H9 (cell line): ENCODE data around the gene TMEM266. TPM values are rescaled to one million over a fixed set of nuclear protein-coding genes. Genes with fewer than 3 reads are reported as not detected.

Experiments used
- DNase-seq: peaks from one replicate; pipeline ENCODE4 v3.0.0-alpha.2; 2017
- H2AFZ ChIP-seq: one replicate; pipeline ENCODE4 v1.6.1; 2013; ENCODE audit warnings: mild to moderate bottlenecking, low read length, control low read depth, moderate library complexity
- H2AK5ac ChIP-seq: 2 replicates; pipeline ENCODE4 v1.6.1; 2013; ENCODE audit warnings: low read length, control low read depth, mixed read lengths; ENCODE audit not compliant: insufficient read length
- H2BK120ac ChIP-seq: one replicate; pipeline ENCODE4 v1.6.1; 2013; ENCODE audit warnings: low read depth, mild to moderate bottlenecking, low read length, control low read depth, inconsistent platforms; ENCODE audit not compliant: poor library complexity, severe bottlenecking
- H2BK12ac ChIP-seq: 2 replicates; pipeline ENCODE4 v1.6.1; 2013; ENCODE audit warnings: low read length, control low read depth, mixed read lengths, low read depth; ENCODE audit not compliant: insufficient read length
- H2BK15ac ChIP-seq: 2 replicates; pipeline ENCODE4 v1.6.1; 2013; ENCODE audit warnings: low read depth, low read length, control low read depth
- H2BK20ac ChIP-seq: one replicate; pipeline ENCODE4 v1.6.1; 2013; ENCODE audit warnings: low read depth, mild to moderate bottlenecking, low read length, control low read depth, inconsistent platforms; ENCODE audit not compliant: poor library complexity, severe bottlenecking
- H2BK5ac ChIP-seq: 2 replicates; pipeline ENCODE4 v1.6.1; 2013; ENCODE audit warnings: low read length, control low read depth, mixed read lengths; ENCODE audit not compliant: insufficient read length
- H3K14ac ChIP-seq: 2 replicates; pipeline ENCODE4 v1.6.1; 2013; ENCODE audit warnings: low read length, control low read depth; ENCODE audit not compliant: insufficient read depth
- H3K18ac ChIP-seq: 2 replicates; pipeline ENCODE4 v1.6.1; 2013; ENCODE audit warnings: low read depth, mild to moderate bottlenecking, mixed read lengths, low read length, control low read depth; ENCODE audit not compliant: insufficient read length
- H3K23ac ChIP-seq: 2 replicates; pipeline ENCODE4 v1.6.1; 2013; ENCODE audit warnings: low read length, control low read depth, mixed read lengths, low read depth; ENCODE audit not compliant: insufficient read length
- H3K23me2 ChIP-seq: 2 replicates; pipeline ENCODE4 v1.6.1; 2013; ENCODE audit warnings: low read depth, mild to moderate bottlenecking, mixed read lengths, low read length, control low read depth; ENCODE audit not compliant: insufficient read length, poor library complexity, severe bottlenecking
- H3K27ac ChIP-seq: 2 replicates; pipeline ENCODE4 v1.5.1; 2013; ENCODE audit warnings: low read length, control low read depth, mixed read lengths, low read depth; ENCODE audit not compliant: insufficient read length
- H3K27me3 ChIP-seq: 2 replicates; pipeline ENCODE4 v1.6.1; 2013; ENCODE audit warnings: low read length, control low read depth, inconsistent platforms; ENCODE audit not compliant: insufficient read depth
- H3K4ac ChIP-seq: 2 replicates; pipeline ENCODE4 v1.6.1; 2013; ENCODE audit warnings: low read depth, mild to moderate bottlenecking, control low read depth, inconsistent platforms, low read length, moderate library complexity
- H3K4me1 ChIP-seq: 2 replicates; pipeline ENCODE4 v1.6.1; 2013; ENCODE audit warnings: low read length, control low read depth, inconsistent platforms; ENCODE audit not compliant: insufficient read depth
- H3K4me2 ChIP-seq: 2 replicates; pipeline ENCODE4 v1.6.1; 2013; ENCODE audit warnings: low read length, control low read depth, mixed read lengths; ENCODE audit not compliant: insufficient read length, insufficient read depth
- H3K56ac ChIP-seq: 2 replicates; pipeline ENCODE4 v1.6.1; 2013; ENCODE audit warnings: low read depth, mild to moderate bottlenecking, mixed read lengths, low read length, control low read depth; ENCODE audit not compliant: insufficient read length
- H3K79me1 ChIP-seq: 2 replicates; pipeline ENCODE4 v1.6.1; 2013; ENCODE audit warnings: low read depth, mild to moderate bottlenecking, moderate library complexity, low read length, control low read depth, inconsistent platforms; ENCODE audit not compliant: insufficient read depth, poor library complexity, severe bottlenecking
- H3K79me2 ChIP-seq: 2 replicates; pipeline ENCODE4 v1.6.1; 2013; ENCODE audit warnings: low read length, control low read depth, inconsistent platforms; ENCODE audit not compliant: insufficient read depth
- H3K9ac ChIP-seq: 2 replicates; pipeline ENCODE4 v1.6.1; 2013; ENCODE audit warnings: low read length, control low read depth, mixed read lengths; ENCODE audit not compliant: insufficient read length; ENCODE audit errors: extremely low read depth
- H3K9me3 ChIP-seq: one replicate; pipeline ENCODE4 v1.6.1; 2013; ENCODE audit warnings: low read depth, low read length, inconsistent platforms; ENCODE audit not compliant: control insufficient read depth
- H3T11ph ChIP-seq: one replicate; pipeline ENCODE4 v1.6.1; 2013; ENCODE audit warnings: mild to moderate bottlenecking, low read length, control low read depth, inconsistent platforms
- H4K20me1 ChIP-seq: one replicate; pipeline ENCODE4 v1.6.1; 2013; ENCODE audit not compliant: control insufficient read depth, insufficient read length, insufficient read depth
- H4K5ac ChIP-seq: 2 replicates; pipeline ENCODE4 v1.6.1; 2013; ENCODE audit warnings: low read depth, mild to moderate bottlenecking, mixed read lengths, low read length, control low read depth; ENCODE audit not compliant: insufficient read length
- H4K8ac ChIP-seq: replicated peaks from 2 replicates; pipeline ENCODE4 v1.6.1; 2013; ENCODE audit warnings: low read length, control low read depth, mixed read lengths, low read depth; ENCODE audit not compliant: insufficient read length
- H4K91ac ChIP-seq: 2 replicates; pipeline ENCODE4 v1.6.1; 2013; ENCODE audit warnings: low read depth, mild to moderate bottlenecking, moderate library complexity, mixed read lengths, low read length, control low read depth; ENCODE audit not compliant: insufficient read length
- H3K27ac Mint-ChIP-seq, 3 experiments: 2 replicates in 2 of 3; 3 replicates in 1 of 3; pipeline ENCODE4 v1.8.0; 2020 to 2021; ENCODE audit warnings: mixed read lengths in 3 of 3, mild to moderate bottlenecking in 1 of 3, moderate library complexity in 1 of 3
- H3K27me3 Mint-ChIP-seq: 2 replicates; pipeline ENCODE4 v1.8.0; 2021; ENCODE audit warnings: low read depth, mild to moderate bottlenecking, moderate library complexity, mixed read lengths
- H3K36me3 Mint-ChIP-seq, 3 experiments: 2 replicates in 2 of 3; 3 replicates in 1 of 3; pipeline ENCODE4 v1.8.0; 2020 to 2021; ENCODE audit warnings: low read depth in 3 of 3, mixed read lengths in 3 of 3; ENCODE audit not compliant: insufficient read depth in 1 of 3
- H3K4me1 Mint-ChIP-seq, 2 experiments: 2 replicates each; pipeline ENCODE4 v1.8.0; 2020; ENCODE audit warnings: mixed read lengths in 2 of 2
- H3K4me3 Mint-ChIP-seq, 2 experiments: 2 replicates in 1 of 2; 3 replicates in 1 of 2; pipeline ENCODE4 v1.8.0; 2020 to 2021; ENCODE audit warnings: mild to moderate bottlenecking in 2 of 2, mixed read lengths in 2 of 2, moderate library complexity in 1 of 2
- H3K9me3 Mint-ChIP-seq, 2 experiments: 2 replicates in 1 of 2; 3 replicates in 1 of 2; pipeline ENCODE4 v1.8.0; 2020; ENCODE audit warnings: mild to moderate bottlenecking in 2 of 2, mixed read lengths in 2 of 2, moderate library complexity in 1 of 2
- WGBS: extraction: QIAGEN DNeasy Blood & Tissue Kit; methylation state at CpG from one replicate; pipeline ENCODE4 v1.1.7; 2013; ENCODE audit warnings: missing lambda C conversion rate, low lambda C conversion rate, mixed read lengths; ENCODE audit not compliant: insufficient read length; ENCODE audit errors: extremely low coverage; 5-methylcytosine and 5-hydroxymethylcytosine counted together
- total RNA-seq: library from RNA; stranded (reverse); gene quantifications from 2 replicates; pipeline ENCODE4 v1.2.1, GENCODE V29; 2021
- TF ChIP-seq, protein P1 (sequence below): fragments of 200-600 bp; sonication (generic); conservative IDR thresholded peaks from 3 replicates; pipeline ENCODE4 v1.8.0; 2021; ENCODE audit warnings: antibody characterized with exemption, mild to moderate bottlenecking

Gene TMEM266
- total RNA-seq, 1 experiment from 2014 or later: 0.81 TPM

DNA sequence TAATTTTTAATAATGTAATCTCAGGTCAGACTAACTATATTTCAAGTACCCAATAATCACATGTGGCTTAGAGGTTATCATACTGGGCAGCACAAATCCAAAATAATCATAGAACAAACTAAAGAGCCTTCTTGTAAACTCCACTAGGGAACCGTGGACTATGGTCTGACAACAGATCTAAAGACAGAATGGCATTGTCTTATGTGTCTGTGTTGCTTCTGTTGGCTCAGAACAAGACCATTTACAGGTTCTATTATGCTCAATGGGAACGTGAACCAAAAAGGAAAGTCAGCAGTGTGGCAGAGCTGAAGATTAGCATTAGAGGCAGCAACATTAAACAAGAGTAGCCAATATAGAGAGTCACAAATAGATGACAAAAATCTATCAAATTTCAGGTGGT lies 176.6 kb downstream of the TMEM266 start:
- Histone ChIP-seq H2AK5ac (no peak overlapping the region), H2BK120ac (no peak overlapping the region), H3K4me2 (no peak overlapping the region), H3K27me3 (no peaks in the 10 kb centered on the region), H2BK12ac (no peak overlapping the region), H3K9ac (no peak overlapping the region), H2BK20ac (no peak overlapping the region), H2AFZ (no peak overlapping the region), H3K18ac (no peak overlapping the region), H3K56ac (no peak overlapping the region), H3K27ac (no peak overlapping the region), H3K4me1 (no peaks in the 10 kb centered on the region), H2BK5ac (no peak overlapping the region), H3K23ac (no peak overlapping the region), H3K79me2 (no peaks in the 10 kb centered on the region), H4K5ac (no peak overlapping the region), H3K79me1 (no peaks in the 10 kb centered on the region), H3K14ac (no peak overlapping the region), H3K23me2 (no peaks in the 10 kb centered on the region), H3K4ac (no peak overlapping the region), H4K91ac (no peak overlapping the region), H2BK15ac (no peak overlapping the region), H4K20me1 (no peaks in the 10 kb centered on the region), H4K8ac (no peak overlapping the region), H3K9me3 (no peaks in the 10 kb centered on the region), H3T11ph (no peak overlapping the region)
- Mint-ChIP-seq H3K4me3 (no peak overlapping the region), H3K27me3 (no peaks in the 10 kb centered on the region), H3K9me3 (no peaks in the 10 kb centered on the region), H3K4me1 (peaks cover 10 to 14% of the 10 kb centered on the region in 2 experiments), H3K36me3 (no peaks in the 10 kb centered on the region; a peak in 1 of 7 replicates), H3K27ac (no peak overlapping the region)
- no peak for DNase-seq
- no CpG with 5 or more reads among the region's 2 CpGs for WGBS
- TF ChIP-seq, protein P1, sequence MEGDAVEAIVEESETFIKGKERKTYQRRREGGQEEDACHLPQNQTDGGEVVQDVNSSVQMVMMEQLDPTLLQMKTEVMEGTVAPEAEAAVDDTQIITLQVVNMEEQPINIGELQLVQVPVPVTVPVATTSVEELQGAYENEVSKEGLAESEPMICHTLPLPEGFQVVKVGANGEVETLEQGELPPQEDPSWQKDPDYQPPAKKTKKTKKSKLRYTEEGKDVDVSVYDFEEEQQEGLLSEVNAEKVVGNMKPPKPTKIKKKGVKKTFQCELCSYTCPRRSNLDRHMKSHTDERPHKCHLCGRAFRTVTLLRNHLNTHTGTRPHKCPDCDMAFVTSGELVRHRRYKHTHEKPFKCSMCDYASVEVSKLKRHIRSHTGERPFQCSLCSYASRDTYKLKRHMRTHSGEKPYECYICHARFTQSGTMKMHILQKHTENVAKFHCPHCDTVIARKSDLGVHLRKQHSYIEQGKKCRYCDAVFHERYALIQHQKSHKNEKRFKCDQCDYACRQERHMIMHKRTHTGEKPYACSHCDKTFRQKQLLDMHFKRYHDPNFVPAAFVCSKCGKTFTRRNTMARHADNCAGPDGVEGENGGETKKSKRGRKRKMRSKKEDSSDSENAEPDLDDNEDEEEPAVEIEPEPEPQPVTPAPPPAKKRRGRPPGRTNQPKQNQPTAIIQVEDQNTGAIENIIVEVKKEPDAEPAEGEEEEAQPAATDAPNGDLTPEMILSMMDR: no peak
